Myocyte (in vitro differentiated cells): ENCODE measurements around the gene CAV1. TPM values are rescaled to one million over a fixed set of nuclear protein-coding genes. Genes with fewer than 3 reads are reported as not detected.

ENCODE experiments used
- DNase-seq: peaks from one replicate; pipeline ENCODE4 v3.0.0-alpha.2; 2012; ENCODE audit warnings: low read depth
- total RNA-seq: library from RNA; depleted of rRNA; stranded (reverse); fragments of >200 nt; gene quantifications from 2 replicates; pipeline ENCODE4 v1.2.3, GENCODE V29; 2014

The CAV1 gene
- total RNA-seq, 1 donor from 2014 or later = 259 TPM

GRCh38 chr7:116528008-116528789 lies 3.4 kb downstream of the CAV1 start:
- DNase-seq = peak; percentile 98

GRCh38 chr7:116529250-116529649 lies 4.4 kb downstream of the CAV1 start:
- no peak for DNase-seq

GRCh38 chr7:116530107-116530820 lies 5.4 kb downstream of the CAV1 start:
- no peak for DNase-seq

GRCh38 chr7:116532102-116532688 lies 7.4 kb downstream of the CAV1 start:
- no peak for DNase-seq

- no peak for DNase-seq
Measured at GRCh38 chr7:116534790-116535189, 10.0 kb downstream of the CAV1 start.

GRCh38 chr7:116535416-116535815 lies 10.6 kb downstream of the CAV1 start:
- DNase-seq = no peak

- no peak for DNase-seq
Measured at GRCh38 chr7:116538138-116538537, 13.3 kb downstream of the CAV1 start.

GRCh38 chr7:116539879-116540278 lies 15.0 kb downstream of the CAV1 start:
- no peak for DNase-seq

GRCh38 chr7:116540743-116541142 lies 15.9 kb downstream of the CAV1 start:
- DNase-seq = no peak

- DNase-seq = no peak
Measured at GRCh38 chr7:116541951-116542350, 17.1 kb downstream of the CAV1 start.

GRCh38 chr7:116542618-116543017 lies 17.8 kb downstream of the CAV1 start:
- no peak for DNase-seq

GRCh38 chr7:116543664-116544063 lies 18.8 kb downstream of the CAV1 start:
- DNase-seq = peak; percentile 51

- DNase-seq = no peak
Measured at GRCh38 chr7:116544487-116544886, 19.7 kb downstream of the CAV1 start.

- no peak for DNase-seq
Measured at GRCh38 chr7:116545411-116545993, 20.7 kb downstream of the CAV1 start.

- DNase-seq = no peak
Measured at GRCh38 chr7:116546054-116546453, 21.2 kb downstream of the CAV1 start.

- no peak for DNase-seq
Measured at GRCh38 chr7:116546916-116547315, 22.1 kb downstream of the CAV1 start.

- DNase-seq = peak; percentile 59
Measured at GRCh38 chr7:116547347-116547746, 22.5 kb downstream of the CAV1 start.

- no peak for DNase-seq
Measured at GRCh38 chr7:116548506-116548905, 23.7 kb downstream of the CAV1 start.

- no peak for DNase-seq
Measured at GRCh38 chr7:116549370-116549769, 24.5 kb downstream of the CAV1 start.

GRCh38 chr7:116551692-116552091 lies 26.9 kb downstream of the CAV1 start:
- DNase-seq = no peak

GRCh38 chr7:116552602-116553001 lies 27.8 kb downstream of the CAV1 start:
- DNase-seq = peak; percentile 55
